Stimulated activated CD4-positive, alpha-beta T cell treated with anti-CD3 and anti-CD28 coated beads, Interleukin-1b, Interleukin-23, amount 100 ng/mL, for 48 hours (primary cell): ENCODE results near the gene COA5.

ENCODE experiments used
- DNase-seq: peaks from one replicate; pipeline ENCODE4 v3.0.0-alpha.2; 2020

The COA5 gene

GRCh38 chr2:98608116-98608961, at the start of gene COA5, which contains the start of gene UNC50:
Gene COA5 (minus strand): TSS chr2:98608512. CDS start chr2:98608405, 107 bp downstream.
Gene UNC50 (plus strand): TSS chr2:98608589. CDS start chr2:98609760, 1,171 bp downstream.
- DNase-seq: peak; percentile 94

DNA sequence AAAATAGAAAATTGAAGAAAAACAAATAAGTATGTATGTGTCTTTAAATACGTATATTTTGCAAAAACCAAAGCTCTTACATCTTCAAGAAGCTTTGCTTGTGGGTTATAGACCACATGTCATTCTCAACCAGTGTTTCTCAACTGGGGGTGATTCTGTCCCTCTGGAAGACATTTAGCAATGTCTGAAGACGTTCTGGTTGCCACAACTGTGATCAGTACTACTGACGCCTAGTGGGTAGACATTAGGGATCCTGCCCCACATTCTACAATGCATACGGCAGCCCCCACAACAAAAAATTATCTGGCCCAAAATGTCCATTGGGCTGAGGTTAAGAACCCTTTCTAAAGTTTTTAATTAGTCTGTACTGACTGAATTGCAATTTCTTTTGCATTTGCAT, 48.5 kb upstream of the COA5 start:
- no peak for DNase-seq

DNA sequence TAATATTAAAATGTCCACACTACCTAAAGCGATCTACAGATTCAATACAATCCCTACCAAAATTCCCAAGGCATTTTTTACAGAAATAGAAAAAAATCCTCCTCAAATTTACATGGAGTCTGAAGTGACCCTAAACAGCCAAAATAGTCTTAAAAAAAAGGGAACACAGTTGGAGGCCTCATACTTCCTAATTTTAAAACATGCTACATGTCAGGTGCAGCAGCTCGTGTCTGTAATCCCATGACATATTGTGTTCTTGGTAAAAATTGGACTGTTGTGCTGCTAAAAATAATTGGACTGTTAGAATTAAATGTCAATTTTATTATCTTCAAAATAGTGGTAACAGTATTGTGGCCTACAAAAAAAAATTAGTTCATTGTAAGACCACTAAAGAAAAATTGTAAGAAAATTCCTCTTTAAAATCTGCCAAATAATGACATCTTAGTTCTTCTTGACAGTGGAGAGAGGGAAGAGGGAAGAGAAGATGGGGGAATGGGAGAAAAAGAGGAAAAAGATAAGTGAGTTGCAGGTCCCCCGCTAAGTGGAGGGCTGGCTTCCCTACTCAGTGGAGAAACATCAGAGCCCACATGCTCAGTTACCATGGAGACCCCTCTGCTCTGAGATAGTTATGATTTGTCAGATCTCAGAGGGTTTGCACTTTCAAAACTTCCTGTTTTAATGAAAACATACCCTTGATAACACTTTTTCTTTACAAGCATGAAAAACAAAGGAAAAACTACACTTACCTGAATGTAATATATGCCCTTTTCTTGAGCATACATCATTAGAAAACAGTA, 46.6 kb upstream of the COA5 start:
- DNase-seq: no peak

- no peak for DNase-seq
These were observed 42.7 kb upstream of the COA5 start for GRCh38 chr2:98650998-98651397.

DNA sequence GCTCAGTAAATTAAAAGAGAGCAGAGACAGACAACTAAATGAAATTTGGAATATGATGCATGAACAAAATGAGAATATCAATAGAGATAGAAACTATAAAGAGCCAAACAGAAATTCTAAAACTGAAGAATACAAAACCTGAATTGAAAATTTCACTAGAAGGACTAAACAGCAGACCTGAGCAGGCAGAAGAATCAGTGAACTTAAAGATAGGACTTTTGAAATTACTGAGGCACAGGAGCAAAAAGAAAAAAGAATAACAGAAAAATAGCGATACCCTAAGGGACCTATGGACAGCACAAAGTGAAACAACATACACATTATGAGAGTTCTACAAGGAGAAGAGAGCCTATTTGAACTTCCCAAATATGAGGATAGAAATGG, 41.7 kb upstream of the COA5 start:
- DNase-seq: no peak

DNA sequence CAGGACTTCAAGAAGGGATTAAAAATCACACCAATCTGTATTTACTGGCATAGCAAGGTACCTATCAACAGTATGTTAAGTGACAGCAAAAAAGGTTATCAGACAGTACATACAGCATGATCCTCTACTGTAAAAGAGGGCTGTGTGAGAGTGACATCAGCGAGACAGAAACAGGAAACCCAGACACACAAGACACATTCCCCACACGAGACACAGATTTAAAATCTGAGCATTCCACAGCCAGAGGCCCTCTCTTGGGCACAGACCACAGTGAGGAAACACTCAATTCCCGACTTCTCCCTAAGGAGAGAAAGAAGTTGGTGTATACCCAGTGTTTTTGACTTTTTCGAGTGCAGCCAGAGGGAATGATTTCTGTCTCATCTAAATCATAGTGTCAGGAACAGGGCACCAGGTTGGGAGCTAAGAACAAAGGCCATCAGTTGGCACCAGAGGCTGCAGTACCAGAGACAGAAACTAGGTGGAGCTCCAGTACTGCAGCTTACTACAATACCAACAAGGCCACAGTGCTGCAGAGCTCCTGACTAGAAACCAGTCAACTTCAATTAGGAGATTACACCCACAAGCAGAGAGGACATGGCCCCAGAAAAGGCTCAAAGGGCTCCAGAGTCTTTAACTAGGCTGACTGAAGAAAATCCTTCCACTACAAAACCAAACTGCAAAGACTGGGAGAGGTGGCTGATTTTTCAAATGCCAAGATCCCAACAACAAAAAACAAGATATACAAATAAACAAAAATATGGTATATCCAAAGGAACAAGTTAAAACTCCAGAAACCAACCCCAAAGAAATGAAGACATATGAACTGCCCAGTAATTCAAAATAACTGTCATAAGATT, 41.1 kb upstream of the COA5 start:
- peak; percentile 78 for DNase-seq

GRCh38 chr2:98648451-98648850, 40.1 kb upstream of the COA5 start:
- no peak for DNase-seq

GRCh38 chr2:98647636-98648035, 39.3 kb upstream of the COA5 start:
- no peak for DNase-seq

GRCh38 chr2:98643496-98644100, 35.3 kb upstream of the COA5 start:
- DNase-seq: no peak

DNA sequence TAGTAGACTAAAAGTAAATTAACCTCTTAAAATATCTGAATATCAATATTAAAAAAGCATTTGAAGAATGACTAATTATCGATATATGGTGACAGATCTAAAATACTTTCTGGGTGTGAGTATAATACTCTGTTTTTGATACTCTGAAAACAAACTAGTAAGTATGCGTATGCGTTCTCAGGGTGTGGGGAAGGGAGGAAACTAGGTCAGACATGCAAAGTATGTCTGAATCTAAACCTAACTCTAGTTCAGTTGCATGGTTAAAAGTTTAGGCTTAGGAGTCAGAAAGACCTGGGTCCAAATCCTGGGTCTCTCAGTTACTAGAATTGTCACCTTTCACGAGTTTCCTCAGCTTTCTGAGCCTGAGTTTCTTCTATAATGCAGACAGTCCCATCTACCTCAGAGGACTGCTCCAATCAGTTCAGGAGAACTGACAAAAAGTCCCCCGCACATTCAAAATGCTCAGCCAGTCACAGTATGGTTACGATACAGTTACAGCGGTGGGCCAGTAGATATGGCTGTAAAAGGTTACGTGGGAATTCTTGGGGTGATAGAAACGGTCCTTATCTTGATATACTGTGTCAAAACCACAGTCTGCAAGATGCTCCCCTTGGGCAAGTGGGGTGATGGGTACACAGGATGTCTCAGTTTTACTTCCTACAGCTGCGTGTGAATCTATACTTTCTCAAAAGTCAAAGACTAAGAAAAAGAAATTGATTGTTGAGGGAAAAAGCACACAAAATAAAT, 29.3 kb upstream of the COA5 start:
- peak; percentile 57 for DNase-seq

- peak; percentile 61 for DNase-seq
These were observed 26.2 kb upstream of the COA5 start for GRCh38 chr2:98634406-98635092.

- no peak for DNase-seq
These were observed 24.0 kb upstream of the COA5 start for GRCh38 chr2:98632351-98632750.

GRCh38 chr2:98623657-98624056, 15.3 kb upstream of the COA5 start:
- DNase-seq: no peak

DNA sequence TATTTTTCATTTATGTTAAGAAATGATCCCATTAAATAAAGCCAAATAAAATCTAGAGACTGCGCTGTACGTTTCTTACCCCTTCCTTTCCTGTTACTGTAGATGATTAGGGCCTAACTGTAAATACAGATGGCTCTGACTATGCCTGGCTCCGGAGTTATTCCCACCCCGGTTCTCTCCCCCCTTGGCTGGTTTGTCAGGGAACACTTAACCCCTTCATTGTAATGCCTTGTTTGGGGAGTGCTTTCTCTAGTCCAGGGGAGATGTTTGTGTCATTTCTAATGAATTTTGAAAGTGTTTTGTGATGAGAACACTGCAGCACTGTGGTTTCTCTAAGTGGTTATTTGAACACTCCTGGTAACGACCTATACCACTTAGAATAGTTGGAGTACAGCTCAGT, 8.8 kb upstream of the COA5 start:
- no peak for DNase-seq

GRCh38 chr2:98615481-98615880, 7.2 kb upstream of the COA5 start:
- DNase-seq: no peak

DNA sequence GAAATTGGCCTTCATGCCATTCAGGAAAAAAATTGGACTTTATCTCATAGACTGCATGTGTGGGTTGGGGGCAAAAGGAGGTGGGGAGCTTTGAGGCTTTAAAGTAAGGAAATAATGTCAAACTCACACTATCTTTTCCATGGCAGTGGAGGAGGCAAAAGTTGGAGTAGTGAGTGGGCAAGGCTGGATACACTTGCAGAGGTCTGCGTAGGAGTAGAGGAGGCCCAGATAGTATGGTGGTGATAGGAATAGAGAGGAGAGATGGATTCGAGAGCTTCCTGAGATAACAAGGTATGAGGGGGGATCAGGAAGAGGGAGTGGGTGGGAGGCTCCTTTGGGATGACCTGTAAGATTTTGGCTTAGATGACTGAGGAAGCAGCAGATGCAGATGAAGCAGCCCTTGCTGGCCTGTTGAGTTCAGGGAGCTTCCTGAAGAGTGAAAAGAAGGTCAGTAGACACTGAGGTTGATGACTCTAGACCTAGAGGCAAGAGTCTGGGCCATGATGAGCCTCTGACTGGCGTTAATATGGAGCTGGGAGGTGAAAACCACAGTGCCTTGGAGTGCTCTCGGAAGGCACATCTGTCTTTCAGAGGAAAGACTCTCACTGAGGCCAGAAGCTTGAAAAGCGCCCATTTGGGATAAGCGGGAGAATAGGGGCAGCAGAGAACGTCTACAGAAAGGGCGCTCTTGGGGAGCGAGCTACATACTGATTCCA, 5.9 kb upstream of the COA5 start:
- no peak for DNase-seq

- no peak for DNase-seq
These were observed 771 bp upstream of the COA5 start for GRCh38 chr2:98608962-98609604.

GRCh38 chr2:98607741-98608115, 584 bp downstream of the COA5 start:
- DNase-seq: no peak

DNA sequence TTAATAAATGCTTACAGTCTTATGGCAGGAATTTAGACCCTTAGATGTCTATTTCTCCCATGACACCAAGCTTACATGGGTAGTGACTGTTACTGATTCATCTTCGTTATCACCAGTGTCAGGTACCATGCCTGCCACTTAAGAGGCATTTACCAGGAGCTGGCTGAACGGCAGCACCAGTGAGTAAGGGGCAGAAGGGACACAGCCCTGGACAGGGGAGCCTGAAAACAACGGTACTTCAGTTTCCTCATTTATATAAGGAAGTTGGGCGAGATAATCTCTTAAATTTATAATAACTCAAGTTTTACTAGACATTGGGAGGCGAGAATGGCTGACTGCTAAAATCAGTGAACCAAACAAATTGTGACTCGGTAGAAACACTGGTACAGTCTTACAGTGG, 1.2 kb downstream of the COA5 start:
- DNase-seq: no peak

DNA sequence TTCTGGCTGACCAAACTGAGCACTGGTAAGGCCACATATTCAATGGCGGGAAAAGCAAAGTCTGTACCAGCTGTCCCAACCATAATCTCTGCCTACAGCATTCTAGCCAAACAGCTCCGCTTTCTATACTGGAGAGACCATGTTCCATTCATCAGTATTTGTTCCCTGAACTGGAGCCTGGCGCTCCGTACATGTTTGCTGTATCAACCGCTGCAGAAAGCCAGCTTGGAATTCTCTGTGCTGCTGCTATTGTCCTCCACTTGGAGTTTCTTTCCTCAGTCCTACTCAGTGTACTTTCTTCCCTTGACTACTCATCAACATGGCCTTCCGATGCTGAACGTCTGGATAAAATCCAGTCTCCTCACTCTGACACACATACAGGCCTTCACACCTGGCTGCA, 1.9 kb downstream of the COA5 start:
- no peak for DNase-seq
